Activated effector memory CD4-positive, alpha-beta T cell treated with anti-CD3 and anti-CD28 coated beads, Interleukin-2, amount 50 U/mL, for 16 hours (primary cell): ENCODE results near the gene RNPEP.
"Not testable (repeated sequence)": the region's sequence is repeated elsewhere in the genome, so short reads cannot be mapped to it uniquely, and the experiment has no call there.

Source experiments
- DNase-seq: peaks from one replicate; pipeline ENCODE4 v3.0.0-alpha.2; 2020

The RNPEP gene, protein sequence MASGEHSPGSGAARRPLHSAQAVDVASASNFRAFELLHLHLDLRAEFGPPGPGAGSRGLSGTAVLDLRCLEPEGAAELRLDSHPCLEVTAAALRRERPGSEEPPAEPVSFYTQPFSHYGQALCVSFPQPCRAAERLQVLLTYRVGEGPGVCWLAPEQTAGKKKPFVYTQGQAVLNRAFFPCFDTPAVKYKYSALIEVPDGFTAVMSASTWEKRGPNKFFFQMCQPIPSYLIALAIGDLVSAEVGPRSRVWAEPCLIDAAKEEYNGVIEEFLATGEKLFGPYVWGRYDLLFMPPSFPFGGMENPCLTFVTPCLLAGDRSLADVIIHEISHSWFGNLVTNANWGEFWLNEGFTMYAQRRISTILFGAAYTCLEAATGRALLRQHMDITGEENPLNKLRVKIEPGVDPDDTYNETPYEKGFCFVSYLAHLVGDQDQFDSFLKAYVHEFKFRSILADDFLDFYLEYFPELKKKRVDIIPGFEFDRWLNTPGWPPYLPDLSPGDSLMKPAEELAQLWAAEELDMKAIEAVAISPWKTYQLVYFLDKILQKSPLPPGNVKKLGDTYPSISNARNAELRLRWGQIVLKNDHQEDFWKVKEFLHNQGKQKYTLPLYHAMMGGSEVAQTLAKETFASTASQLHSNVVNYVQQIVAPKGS

DNA sequence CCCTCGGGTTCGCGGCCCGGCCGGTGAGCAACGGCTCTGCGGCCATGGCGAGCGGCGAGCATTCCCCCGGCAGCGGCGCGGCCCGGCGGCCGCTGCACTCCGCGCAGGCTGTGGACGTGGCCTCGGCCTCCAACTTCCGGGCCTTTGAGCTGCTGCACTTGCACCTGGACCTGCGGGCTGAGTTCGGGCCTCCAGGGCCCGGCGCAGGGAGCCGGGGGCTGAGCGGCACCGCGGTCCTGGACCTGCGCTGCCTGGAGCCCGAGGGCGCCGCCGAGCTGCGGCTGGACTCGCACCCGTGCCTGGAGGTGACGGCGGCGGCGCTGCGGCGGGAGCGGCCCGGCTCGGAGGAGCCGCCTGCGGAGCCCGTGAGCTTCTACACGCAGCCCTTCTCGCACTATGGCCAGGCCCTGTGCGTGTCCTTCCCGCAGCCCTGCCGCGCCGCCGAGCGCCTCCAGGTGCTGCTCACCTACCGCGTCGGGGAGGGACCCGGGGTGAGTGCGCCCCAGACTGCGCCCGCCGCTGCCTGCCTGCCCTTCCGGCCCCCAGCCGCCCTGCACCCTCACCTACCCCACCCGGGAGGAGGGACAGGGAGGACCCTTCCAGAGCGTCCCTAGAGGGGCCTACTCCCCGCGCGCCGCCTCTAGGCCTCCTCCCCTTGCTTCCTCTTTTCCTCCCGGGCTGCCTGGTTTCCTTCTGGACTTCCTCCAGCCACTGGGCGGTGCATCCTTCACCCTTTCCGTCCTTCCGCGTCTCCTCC, at the start of gene RNPEP:
RNPEP (plus strand) TSS at position 26 of the 757 bp plus-strand sequence; CDS start at position 45, 19 bp downstream.
- DNase-seq: peak; percentile 84

DNA sequence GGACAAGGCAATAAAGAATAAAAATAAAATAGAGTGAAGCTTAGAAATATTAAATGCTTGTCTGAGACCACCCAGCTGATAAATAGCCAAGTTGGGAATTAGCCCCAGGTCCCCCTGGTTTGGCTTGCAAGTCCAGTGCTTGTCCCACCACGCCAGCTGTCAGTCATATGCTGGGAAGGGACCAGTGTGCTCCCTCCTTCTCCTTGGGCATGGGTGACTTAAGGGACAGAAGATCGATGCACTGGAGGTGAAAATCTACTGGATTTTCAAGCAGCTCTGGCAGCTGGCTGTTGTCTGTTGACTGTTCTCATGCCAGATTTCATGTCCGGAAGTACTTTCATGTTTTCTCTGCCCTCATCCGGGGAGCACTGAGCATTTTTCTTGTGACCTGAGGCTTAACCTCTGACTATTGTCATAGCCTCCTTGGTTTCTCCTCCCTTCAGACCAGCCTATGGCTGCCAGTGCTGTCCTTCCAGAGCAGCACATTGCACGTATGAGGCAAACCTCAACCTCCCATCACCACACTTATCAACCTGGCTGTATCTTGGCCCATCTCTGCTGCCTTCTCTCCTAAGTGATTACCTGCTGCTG, 48.5 kb upstream of the RNPEP start:
- DNase-seq: no peak

DNA sequence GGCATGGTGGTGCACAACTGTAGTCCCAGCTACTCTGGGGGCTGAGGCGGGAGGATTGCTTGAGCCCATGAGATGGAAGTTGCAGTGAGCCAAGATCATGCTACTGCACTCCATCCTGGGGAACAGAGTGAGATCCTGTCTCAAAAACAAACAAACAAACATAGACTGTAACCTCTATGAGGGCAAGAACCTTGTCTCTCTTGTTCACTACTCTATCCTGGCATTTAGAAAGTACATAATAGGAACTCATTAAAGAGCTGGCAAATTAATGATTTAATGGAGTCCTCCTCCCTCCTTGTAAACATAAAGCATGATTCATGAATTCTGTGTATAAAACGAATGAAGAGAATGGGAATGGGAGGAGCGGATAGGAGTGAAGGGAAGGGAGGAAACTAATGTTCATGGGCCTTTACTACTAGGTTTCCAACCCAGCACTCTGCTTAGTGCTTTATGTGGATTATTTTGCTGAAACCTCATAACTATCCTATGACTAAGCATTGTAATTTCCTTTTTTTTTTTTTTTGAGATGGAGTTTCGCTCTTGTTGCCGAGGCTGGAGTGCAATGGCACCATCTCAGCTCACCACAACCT, 44.7 kb upstream of the RNPEP start:
- DNase-seq: no peak

DNA sequence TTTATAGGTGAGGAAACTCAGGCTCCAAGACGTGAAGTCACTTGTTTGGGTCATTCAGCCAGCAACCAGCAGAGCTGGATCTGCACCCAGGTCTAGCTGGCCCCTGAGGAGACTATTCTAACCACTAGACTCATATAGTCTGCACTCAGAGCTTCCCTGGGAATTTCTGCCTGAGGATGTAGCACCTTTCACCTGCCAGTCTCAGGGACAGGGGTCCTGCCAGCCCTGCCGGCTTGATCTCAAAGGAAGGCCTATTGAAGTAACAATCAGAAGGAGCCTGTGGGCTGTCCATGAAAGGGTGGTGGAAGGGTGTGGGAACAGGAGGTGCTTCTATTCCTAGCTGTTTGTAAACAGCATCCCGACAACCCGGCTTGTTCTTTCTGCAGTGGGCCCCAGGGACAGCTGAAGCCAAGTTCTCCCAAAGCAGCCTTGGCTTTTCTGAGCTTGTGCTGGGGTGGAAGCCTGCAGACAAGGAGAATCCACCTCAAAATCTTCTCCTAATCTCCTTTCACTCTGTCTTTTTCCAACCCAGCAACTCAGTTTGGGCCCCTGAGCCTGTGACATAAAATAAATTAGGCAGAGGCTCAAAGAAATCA, 43.9 kb upstream of the RNPEP start:
- DNase-seq: no peak

DNA sequence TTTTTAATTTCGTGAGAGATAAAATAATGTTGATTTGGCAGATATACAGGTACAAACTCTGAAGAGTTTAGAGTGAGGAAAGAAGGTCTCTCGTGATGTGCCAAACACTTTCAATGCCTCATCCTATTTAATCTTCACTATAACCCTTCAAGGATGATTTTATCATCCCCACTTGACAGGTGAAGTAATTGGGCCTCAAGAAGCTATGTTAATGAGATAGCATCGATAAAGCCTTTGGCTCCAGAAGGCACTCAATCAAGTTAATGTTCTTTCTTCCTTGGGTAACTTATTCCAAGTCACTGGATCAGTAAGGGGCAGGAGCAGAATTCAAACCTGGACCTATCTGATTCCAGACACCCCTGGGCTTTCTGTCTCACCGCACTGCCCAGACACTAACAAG, 43.3 kb upstream of the RNPEP start:
- no peak for DNase-seq

DNA sequence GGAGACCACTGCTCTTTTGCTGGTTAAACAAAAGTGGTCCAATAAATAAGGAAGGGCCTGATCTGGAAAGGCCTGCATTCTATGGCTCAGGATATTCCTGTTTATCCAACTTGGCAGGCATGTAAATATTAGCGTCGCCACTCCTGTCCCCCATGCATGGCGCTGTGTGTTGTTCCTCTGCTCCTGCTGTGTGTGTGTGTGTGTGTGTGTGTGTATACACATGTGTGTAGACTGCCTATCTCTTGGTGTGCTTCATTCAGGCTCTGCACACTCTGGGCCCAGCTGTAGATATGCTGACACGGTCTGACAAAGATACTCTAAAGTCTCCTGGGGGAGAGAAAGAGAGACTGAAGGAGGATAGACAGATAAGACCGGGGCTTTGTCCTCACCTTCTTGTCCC, 42.9 kb upstream of the RNPEP start:
- DNase-seq: no peak

DNA sequence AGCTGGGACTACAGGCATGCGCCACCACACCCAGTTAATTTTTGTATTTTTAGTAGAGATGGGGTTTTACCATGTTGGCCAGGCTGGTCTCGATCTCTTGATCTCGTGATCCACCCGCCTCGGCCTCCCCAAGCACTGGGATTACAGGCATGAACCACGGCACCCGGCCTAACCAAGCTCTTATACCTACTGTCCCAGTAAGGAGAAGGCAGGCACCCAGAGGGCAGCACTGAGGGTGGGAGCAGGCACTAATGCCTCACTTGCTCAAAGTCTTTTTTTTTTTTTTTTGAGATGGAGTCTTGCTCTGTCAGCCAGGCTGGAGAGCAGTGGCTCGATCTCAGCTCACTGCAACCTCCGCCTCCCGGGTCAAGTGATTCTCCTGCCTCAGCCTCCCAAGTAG, 42.1 kb upstream of the RNPEP start:
- DNase-seq: not testable (repeated sequence)

DNA sequence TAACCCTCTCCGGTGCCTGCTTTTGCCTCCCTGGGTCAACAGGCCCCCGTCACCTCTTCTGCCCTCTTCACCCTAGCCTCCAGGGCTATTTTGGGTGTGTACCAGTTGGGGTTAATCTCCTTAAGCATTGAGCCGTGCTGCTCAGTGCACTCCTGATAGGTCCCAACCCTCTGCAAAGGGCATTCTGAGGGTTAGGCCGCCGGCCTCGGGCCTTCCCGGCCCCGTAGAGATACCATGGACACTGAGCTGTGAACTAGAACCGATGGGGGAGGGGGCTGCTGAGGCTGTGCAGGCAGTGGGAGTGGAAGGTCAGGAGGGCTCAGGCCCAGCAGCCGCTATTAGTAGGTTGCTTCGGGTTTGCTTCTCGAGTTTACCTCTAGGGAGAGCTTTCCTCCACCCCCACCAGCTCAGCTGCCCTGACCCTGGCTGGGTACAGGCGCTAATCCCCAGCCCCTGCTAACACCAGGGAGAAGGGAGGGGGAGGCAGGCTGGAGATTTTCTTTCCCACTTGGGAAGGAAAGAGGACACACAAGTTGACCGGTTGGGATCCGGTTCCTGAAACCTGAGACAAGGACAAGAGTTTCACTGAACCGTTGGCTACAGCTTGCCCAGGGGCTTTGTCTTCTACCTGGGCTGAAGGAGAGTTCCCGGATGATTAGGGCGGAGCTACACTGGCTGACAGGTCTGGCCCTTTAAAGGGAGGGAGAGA, 40.9 kb upstream of the RNPEP start:
- DNase-seq: no peak

DNA sequence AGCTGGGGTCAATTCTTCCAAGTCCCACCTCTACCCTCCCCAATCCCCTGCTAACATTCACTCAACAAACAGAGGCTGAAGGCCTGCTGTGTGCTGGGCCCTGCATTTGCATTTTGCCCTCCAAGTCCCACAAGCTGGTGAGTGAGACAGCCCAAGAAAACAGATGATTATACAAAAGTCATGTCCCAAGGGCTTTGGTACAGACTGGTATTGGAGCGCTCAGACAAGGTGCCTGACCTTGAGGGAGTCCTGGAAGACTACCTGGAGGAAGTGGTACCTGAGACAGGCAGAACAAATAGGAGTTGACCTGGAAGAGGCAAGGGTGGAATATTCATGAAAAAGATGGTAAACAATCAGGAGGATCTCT, 40.3 kb upstream of the RNPEP start:
- no peak for DNase-seq

DNA sequence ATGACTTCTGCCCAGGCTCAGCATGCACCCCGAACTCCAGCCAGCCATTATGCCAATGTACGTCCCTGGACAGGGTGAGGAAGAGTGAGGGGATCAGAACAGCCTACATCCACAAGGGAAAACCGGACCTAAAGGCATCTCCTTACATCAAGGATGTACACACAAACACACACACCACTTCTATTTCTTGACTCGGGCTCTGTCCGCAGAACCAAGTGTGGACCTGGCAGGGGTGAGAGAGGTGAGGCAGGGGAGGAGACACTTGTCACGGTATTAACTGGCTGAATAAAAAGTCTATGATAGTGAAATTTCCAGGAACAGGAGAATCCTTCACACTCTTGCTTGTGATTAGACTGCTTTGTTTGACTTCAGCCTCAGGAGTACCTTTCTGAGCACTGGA, 38.4 kb upstream of the RNPEP start:
- no peak for DNase-seq

DNA sequence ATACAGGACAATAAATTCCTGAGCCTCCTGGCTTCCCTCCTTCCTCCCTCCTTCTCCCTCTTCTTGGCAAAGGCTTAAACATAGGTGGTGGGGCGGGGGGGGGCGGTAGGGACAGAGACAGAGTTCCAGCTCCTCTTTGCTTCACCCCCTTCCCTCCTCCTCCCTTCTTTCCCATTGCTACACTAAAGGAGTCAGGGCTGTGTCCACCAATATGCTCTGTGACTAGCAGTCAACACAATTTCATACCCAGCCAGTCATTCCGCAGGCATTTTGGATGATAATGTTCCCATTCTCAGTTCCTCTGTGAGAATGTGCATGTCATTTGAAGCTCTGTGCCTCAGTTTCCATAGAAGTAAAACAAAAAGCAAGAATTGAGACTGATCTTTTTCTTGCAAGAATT, 37.8 kb upstream of the RNPEP start:
- no peak for DNase-seq

DNA sequence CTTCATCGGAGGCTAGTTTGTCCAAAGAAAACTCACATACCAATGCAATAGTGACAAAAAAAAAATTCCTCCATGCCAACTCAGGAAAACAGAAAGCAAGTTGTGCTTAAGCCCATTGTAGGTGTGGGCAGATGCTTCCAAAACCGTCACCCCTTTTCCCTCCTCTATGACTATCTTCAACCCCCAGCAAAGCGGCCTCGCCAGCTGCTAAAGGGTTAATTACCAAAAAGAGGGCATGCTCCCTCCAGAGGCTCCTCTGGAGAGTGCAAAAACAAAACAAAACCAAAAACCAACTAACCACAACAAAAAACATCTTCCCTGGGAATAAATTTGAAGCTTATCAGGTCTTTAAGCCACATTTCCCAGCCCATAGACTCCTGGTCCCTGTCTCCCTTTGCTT, 37.3 kb upstream of the RNPEP start:
- DNase-seq: no peak

DNA sequence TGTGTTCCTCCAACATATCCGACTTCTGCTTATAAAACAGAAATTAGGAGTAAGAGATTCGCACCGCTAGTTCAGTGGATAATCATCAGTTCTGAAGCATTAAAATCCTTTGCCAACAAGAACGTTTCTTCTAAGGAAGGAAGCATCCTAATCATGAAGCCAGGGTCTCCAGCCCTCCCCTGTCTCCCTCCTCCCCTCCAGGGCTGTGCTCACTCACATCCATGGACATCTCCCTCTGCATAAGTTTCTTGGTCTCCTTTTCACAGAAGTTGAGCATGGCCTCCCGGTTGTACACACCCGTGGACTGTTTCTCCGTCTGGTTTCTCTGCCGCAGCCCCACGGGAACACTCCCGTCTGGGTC, 36.6 kb upstream of the RNPEP start:
- DNase-seq: no peak

DNA sequence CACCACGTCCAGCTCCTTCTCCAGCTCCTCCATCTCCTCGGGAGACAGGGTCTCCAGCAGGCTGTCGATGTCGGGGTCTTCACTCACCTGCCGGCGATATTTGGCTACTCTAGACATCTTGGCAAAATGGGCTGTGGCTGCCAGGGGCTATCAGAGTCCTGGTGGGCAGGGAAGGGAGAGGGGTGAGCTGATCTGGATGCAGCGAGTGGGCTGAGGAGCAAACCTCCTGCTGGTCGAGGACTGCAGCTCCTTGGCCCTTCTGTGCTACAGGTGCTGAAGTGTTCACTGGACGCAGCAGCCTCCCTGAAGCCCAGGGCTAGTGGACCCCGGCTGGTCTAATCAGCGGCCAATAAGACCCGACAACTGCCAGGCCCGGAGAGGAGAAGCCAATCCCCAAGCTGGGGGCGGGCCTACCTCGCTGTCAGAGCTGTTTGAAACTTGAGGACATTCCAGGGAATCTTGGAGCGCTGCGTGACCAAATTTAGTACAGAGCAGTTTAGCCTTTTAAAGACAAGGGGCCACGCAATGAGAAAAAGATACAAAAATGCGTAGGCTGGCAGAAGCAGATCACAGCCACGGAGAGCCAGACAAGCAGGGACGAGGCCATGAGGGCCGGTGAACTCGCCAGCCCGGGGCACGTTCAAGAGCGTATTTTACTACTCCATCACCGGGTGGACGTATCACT, 36.1 kb upstream of the RNPEP start, which contains the start of gene LMOD1:
LMOD1 (minus strand) TSS at position 325 of the 685 bp plus-strand sequence; CDS start at position 117, 208 bp downstream.
- DNase-seq: no peak

DNA sequence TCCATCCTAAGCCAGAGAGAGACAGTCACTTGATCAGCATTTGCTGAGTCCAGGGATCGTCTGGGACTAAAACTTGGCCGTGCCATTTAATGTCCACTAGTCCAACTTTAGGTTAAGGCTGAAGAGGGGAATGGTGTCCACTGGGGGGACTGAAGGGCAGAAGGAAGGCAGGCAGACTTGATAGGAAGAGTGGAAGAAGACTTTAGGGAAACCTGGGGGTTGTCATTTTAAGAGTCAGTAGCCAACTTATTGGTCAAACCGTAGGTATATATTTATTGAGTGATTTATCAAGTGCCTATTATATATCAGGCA, 34.8 kb upstream of the RNPEP start:
- no peak for DNase-seq

DNA sequence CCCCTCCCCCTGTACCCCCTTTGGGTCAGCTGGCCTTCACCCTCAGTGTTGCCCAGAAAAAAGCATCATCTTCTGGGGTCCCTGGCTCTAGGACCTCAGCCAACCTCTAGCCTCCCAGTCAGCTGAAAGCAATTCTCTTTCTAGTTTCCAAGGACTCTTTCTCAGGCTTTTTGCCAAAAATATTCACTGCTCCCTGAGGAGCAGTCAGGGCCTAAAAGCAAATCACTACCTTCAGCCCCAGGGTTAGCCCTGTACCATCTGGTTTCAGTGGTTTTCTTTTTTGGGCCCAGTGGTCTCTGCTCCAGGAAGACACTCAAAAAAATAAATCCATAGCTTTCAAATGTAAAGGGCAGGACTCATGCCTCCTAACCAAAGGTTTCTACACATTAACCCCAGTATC, 33.0 kb upstream of the RNPEP start:
- no peak for DNase-seq

DNA sequence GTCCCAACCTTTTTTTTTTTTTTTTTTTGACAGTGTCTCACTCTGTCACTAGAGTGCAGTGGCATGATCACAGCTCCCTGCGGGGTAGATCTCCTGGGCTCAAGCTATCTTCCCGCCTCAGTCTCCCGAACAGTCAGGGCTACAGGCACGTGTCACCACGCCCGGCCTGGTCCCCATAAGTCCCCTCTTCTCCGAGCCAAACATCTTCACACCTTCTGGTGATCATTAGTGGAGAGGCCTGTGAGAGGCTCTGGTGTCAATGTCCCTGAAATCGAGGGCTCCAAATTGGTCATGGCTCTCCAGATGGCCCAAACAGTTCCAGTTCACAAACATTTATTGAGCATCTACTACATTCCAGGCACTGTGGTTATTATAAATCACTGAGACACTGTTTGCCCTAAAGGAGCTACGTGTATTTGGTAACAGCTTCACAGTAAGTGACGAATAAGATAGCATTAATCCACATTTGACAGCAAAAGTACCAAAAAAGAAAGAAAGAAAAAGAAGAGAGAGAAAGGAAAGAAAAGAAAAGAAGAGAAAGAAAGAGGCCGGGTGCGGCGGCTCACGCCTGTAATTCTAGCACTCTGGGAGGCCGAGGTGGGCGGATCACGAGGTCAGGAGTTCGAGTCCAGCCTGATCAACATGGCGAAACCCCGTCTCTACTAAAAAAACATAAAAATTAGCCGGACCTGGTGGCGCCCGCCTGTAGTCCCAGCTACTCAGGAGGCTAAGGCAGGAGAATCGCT, 28.0 kb upstream of the RNPEP start:
- peak; percentile 64 for DNase-seq

DNA sequence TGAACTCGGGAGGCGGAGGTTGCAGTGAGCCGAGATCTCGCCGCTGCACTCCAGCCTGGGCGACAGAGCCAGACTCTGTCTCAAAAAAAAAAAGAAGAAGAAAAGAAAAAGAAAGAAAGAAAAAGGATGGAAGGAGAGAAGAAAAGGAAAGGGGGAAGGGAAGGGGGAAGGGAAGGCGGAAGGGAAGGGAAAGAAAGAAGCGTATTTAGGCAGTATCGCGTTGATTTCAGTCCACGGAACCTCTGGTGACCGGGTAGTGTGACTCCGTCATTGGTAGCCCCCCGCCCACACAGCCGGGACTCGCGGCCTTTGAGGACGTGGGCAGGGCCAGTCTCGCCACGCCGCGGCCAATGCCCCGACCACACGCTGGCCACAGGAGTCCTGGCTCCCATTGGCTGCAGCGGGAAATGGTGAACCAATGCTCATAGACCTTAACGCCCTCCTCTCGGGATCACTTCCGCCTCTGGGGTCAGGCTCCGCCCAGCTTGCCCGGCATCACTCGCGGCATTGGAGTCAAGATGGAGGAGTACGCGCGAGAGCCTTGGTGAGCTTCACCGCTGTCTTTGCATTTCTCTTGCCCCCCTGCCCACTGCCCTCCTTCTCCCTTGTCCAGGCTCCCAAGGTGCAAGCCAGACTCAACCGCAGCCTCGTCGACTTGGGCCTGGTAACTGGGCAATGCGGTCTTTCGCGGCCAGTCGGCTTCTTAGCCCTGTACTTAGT, 27.3 kb upstream of the RNPEP start, which contains the start of gene TIMM17A:
TIMM17A (plus strand) TSS at position 495 of the 720 bp plus-strand sequence; CDS start at position 519, 24 bp downstream.
- peak; percentile 98 for DNase-seq

DNA sequence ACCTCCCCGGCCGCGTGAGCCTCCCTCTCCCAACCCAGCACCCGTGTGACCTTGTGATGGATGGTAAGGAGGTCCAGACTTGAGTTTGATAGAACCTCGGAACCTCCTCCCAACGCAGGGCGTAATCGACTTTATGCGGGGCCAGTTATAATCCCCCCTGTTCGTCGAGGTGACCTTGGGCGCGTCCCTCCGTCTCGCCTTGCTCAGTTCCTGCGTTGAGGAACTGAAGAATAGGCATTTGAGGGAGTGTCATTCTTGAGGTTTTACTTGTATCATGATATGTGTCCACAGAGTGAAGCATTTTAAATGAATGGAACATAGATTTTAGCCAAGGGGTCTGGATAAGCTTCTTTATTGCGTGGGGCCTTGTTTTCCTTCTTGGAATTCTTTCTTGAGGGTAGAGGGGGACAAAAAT, 26.7 kb upstream of the RNPEP start:
- no peak for DNase-seq

DNA sequence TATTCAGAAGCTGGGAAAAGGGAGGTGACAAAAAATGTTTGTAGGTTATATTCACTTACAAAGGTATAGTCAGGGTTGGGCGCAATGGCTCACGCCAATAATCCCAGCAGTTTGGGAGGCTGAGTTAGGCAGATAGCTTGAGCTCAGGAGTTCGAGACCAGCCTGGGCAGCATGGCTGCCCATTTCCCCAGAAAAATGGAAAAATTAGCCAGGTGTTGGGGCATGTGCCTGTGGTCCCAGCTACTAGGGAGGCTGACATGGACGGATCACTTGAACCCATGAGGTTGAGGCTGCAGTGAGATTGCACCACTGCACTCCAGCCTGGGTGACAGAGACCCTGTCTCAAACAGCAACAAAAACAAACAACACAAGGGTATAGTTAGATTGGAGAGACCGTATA, 24.1 kb upstream of the RNPEP start:
- no peak for DNase-seq
